GM03348 (cell line): Measurements from ENCODE around the gene COL8A2.
A peak's percentile ranks its signal among the peaks of the same experiment; 100 is the strongest.

ENCODE experiments used
- DNase-seq: peaks from one replicate; pipeline ENCODE4 v3.0.0; 2012; ENCODE audit warnings: low spot score

The COL8A2 gene

GRCh38 chr1:36091141-36091540 is 33.9 kb downstream of the COL8A2 start:
- no peak for DNase-seq

GRCh38 chr1:36089393-36090121 is 35.5 kb downstream of the COL8A2 start:
- peak; percentile 67 for DNase-seq

- DNase-seq, result peak; percentile 95
These were observed 36.2 kb downstream of the COL8A2 start, which contains the start of gene ADPRS for GRCh38 chr1:36088577-36089392. Gene ADPRS, plus strand, starts transcription at chr1:36088892. Its CDS starts 13 bp downstream, at chr1:36088905.

GRCh38 chr1:36088265-36088576 is 36.8 kb downstream of the COL8A2 start:
- DNase-seq, result no peak

- DNase-seq, result no peak
These were observed 37.5 kb downstream of the COL8A2 start for GRCh38 chr1:36087233-36088123.

GRCh38 chr1:36086529-36087232 is 38.3 kb downstream of the COL8A2 start:
- no peak for DNase-seq

- DNase-seq, result no peak
These were observed 39.1 kb downstream of the COL8A2 start for GRCh38 chr1:36085686-36086526.

GRCh38 chr1:36085126-36085525 is 39.9 kb downstream of the COL8A2 start:
- no peak for DNase-seq

- DNase-seq, result no peak
These were observed 40.4 kb downstream of the COL8A2 start for GRCh38 chr1:36084497-36085115.

GRCh38 chr1:36083635-36084496 is 41.2 kb downstream of the COL8A2 start, which contains the start of gene TEKT2:
Gene TEKT2, plus strand, starts transcription at chr1:36084094. Its CDS starts 828 bp downstream, at chr1:36084922.
- DNase-seq, result peak; percentile 52

- no peak for DNase-seq
These were observed 41.8 kb downstream of the COL8A2 start for GRCh38 chr1:36083219-36083618.

GRCh38 chr1:36081926-36082485 is 43.0 kb downstream of the COL8A2 start:
- no peak for DNase-seq

- no peak for DNase-seq
These were observed 44.2 kb downstream of the COL8A2 start for GRCh38 chr1:36080801-36081200.

GRCh38 chr1:36080236-36080635 is 44.8 kb downstream of the COL8A2 start:
- DNase-seq, result no peak

GRCh38 chr1:36076979-36077573 is 47.9 kb downstream of the COL8A2 start:
- no peak for DNase-seq

GRCh38 chr1:36070349-36070748 is 54.7 kb downstream of the COL8A2 start:
- DNase-seq, result no peak

GRCh38 chr1:36068866-36069265 is 56.2 kb downstream of the COL8A2 start:
- DNase-seq, result no peak

- DNase-seq, result no peak
These were observed 57.2 kb downstream of the COL8A2 start for GRCh38 chr1:36067871-36068270.

GRCh38 chr1:36062315-36062714 is 62.7 kb downstream of the COL8A2 start:
- DNase-seq, result no peak
